ENCODE measurements around the gene ATXN3L. TPM values are rescaled to one million over a fixed set of nuclear protein-coding genes. Genes with fewer than 3 reads are reported as not detected.

The ATXN3L gene
- total RNA-seq, 5 donors from 2014 or later (not counting 1 experiment from before 2014, with no cell fraction given) = not detected

GRCh38 chrX:13323241-13323640 is 3.4 kb upstream of the ATXN3L start:
- CTCF ChIA-PET = interaction anchor here in 1 of 2 donors (0.5 kb wide), 1 partner anchor 159 kb away, joined by 4 read pairs; no protein-coding TSS in a partner anchor
- Mint-ChIP-seq H3K36me3 (no peaks in the 10 kb centered on the region), H3K4me1 (no peaks in the 10 kb centered on the region), H3K9me3 (peaks cover 0 to 12% (median 0%) of the 10 kb centered on the region in 3 donors), H3K4me3 (no peak overlapping the region), H3K27me3 (peaks cover 0 to 26% of the 10 kb centered on the region in 2 donors), H3K27ac (no peak overlapping the region)
- H3K4me1 ChIP-seq (ENCODE audit: control insufficient read depth in 1 of 2, extremely low read depth in 1 of 2, insufficient read depth in 2 of 2, low read length in 2 of 2) = no peaks in the 10 kb centered on the region
- POLR2A ChIA-PET = no interaction called here
- no CpG with 5 or more reads among the region's 1 CpG for WGBS (ENCODE audit: insufficient coverage)
- no peaks in the 10 kb centered on the region for H3K27me3 ChIP-seq (replicated peaks in 1 of 2; ENCODE audit: control insufficient read depth in 2 of 2, extremely low read depth in 1 of 2, insufficient read depth in 2 of 2, low read length in 1 of 2)
- H3K9me3 ChIP-seq = no peaks in the 10 kb centered on the region
- no peak overlapping the region for H3K4me3 ChIP-seq (ENCODE audit: control insufficient read depth in 1 of 2, extremely low read depth in 1 of 2, low read length in 1 of 2)
- H3K36me3 ChIP-seq (ENCODE audit: control insufficient read depth in 2 of 2, extremely low read depth in 1 of 2, insufficient read depth in 1 of 2, low read length in 1 of 2) = no peaks in the 10 kb centered on the region
- DNase-seq (no peak), ATAC-seq (replicated peaks in 1 of 4) (no peak)
- H3K27ac ChIP-seq (ENCODE audit: low read length) = no peak overlapping the region

- Mint-ChIP-seq H3K4me1 (no peaks in the 10 kb centered on the region), H3K27me3 (peaks cover 0 to 21% of the 10 kb centered on the region in 2 donors), H3K27ac (no peak overlapping the region), H3K4me3 (no peak overlapping the region), H3K9me3 (peaks cover 0 to 12% (median 0%) of the 10 kb centered on the region in 3 donors), H3K36me3 (no peaks in the 10 kb centered on the region)
- ChIA-PET POLR2A (no interaction called here), CTCF (no interaction called here)
- WGBS (ENCODE audit: insufficient coverage) = 60% methylated on average over 1 of the region's 6 CpGs
- Histone ChIP-seq H3K4me3 (ENCODE audit: control insufficient read depth in 1 of 2, extremely low read depth in 1 of 2, low read length in 1 of 2) (no peak overlapping the region), H3K27me3 (replicated peaks in 1 of 2; ENCODE audit: control insufficient read depth in 2 of 2, extremely low read depth in 1 of 2, insufficient read depth in 2 of 2, low read length in 1 of 2) (no peaks in the 10 kb centered on the region), H3K9me3 (no peaks in the 10 kb centered on the region), H3K4me1 (ENCODE audit: control insufficient read depth in 1 of 2, extremely low read depth in 1 of 2, insufficient read depth in 2 of 2, low read length in 2 of 2) (no peaks in the 10 kb centered on the region), H3K27ac (ENCODE audit: low read length) (no peak overlapping the region), H3K36me3 (ENCODE audit: control insufficient read depth in 2 of 2, extremely low read depth in 1 of 2, insufficient read depth in 1 of 2, low read length in 1 of 2) (no peaks in the 10 kb centered on the region)
- no peak for DNase-seq
- ATAC-seq (replicated peaks in 1 of 4) = no peak
Measured at GRCh38 chrX:13317366-13317765, 2.5 kb downstream of the ATXN3L start.

DNA sequence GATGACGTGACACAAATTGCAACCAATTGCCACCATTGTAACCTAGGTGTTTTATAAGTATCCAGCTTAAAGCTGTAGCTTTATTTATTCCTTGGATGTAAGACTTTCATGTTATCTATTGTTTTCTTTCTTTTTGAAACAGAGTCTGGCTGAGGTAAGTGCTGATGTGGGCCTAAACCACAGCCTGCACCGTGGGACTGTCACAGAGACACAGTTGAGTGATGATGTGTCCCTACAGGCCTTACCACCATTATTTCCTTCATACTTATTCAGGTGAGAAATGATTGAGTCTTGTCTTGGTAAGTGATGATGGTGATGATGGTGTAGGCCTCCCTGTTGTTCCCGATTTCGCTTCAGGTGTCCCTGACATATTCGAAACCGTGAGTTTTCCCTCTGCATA is 8.3 kb downstream of the ATXN3L start:
- H3K9me3 ChIP-seq = no peaks in the 10 kb centered on the region
- ChIA-PET POLR2A (no interaction called here), CTCF (no interaction called here)
- H3K27ac Mint-ChIP-seq = no peak overlapping the region
- no peaks in the 10 kb centered on the region for H3K4me1 ChIP-seq (ENCODE audit: control insufficient read depth in 1 of 2, extremely low read depth in 1 of 2, insufficient read depth in 2 of 2, low read length in 2 of 2)
- H3K4me3 ChIP-seq (ENCODE audit: control insufficient read depth in 1 of 2, extremely low read depth in 1 of 2, low read length in 1 of 2) = no peak overlapping the region
- no peaks in the 10 kb centered on the region for H3K36me3 Mint-ChIP-seq
- ATAC-seq (replicated peaks in 1 of 4) (no peak), DNase-seq (no peak)
- H3K36me3 ChIP-seq (ENCODE audit: control insufficient read depth in 2 of 2, extremely low read depth in 1 of 2, insufficient read depth in 1 of 2, low read length in 1 of 2) = no peaks in the 10 kb centered on the region
- no peaks in the 10 kb centered on the region for H3K27me3 ChIP-seq (replicated peaks in 1 of 2; ENCODE audit: control insufficient read depth in 2 of 2, extremely low read depth in 1 of 2, insufficient read depth in 2 of 2, low read length in 1 of 2)
- no peaks in the 10 kb centered on the region for H3K9me3 Mint-ChIP-seq
- peaks cover 0 to 8% of the 10 kb centered on the region in 2 donors for H3K27me3 Mint-ChIP-seq
- WGBS (ENCODE audit: insufficient coverage) = 100% methylated on average over 2 of the region's 6 CpGs
- no peaks in the 10 kb centered on the region for H3K4me1 Mint-ChIP-seq
- no peak overlapping the region for H3K27ac ChIP-seq (ENCODE audit: low read length)
- H3K4me3 Mint-ChIP-seq = no peak overlapping the region

GRCh38 chrX:13309631-13310030 is 10.2 kb downstream of the ATXN3L start:
- no peak for DNase-seq
- H3K9me3 ChIP-seq = no peaks in the 10 kb centered on the region
- no peaks in the 10 kb centered on the region for H3K27me3 ChIP-seq (replicated peaks in 1 of 2; ENCODE audit: control insufficient read depth in 2 of 2, extremely low read depth in 1 of 2, insufficient read depth in 2 of 2, low read length in 1 of 2)
- Mint-ChIP-seq H3K36me3 (no peaks in the 10 kb centered on the region), H3K4me3 (no peak overlapping the region), H3K9me3 (no peaks in the 10 kb centered on the region), H3K27ac (no peak overlapping the region), H3K27me3 (peaks cover 0 to 8% of the 10 kb centered on the region in 2 donors), H3K4me1 (no peaks in the 10 kb centered on the region)
- H3K36me3 ChIP-seq (ENCODE audit: control insufficient read depth in 2 of 2, extremely low read depth in 1 of 2, insufficient read depth in 1 of 2, low read length in 1 of 2) = no peaks in the 10 kb centered on the region
- no peaks in the 10 kb centered on the region for H3K4me1 ChIP-seq (ENCODE audit: control insufficient read depth in 1 of 2, extremely low read depth in 1 of 2, insufficient read depth in 2 of 2, low read length in 2 of 2)
- ChIA-PET CTCF (no interaction called here), POLR2A (no interaction called here)
- H3K27ac ChIP-seq (ENCODE audit: low read length) = no peak overlapping the region
- WGBS (ENCODE audit: insufficient coverage) = 80% methylated on average over 2 of the region's 3 CpGs
- ATAC-seq (replicated peaks in 1 of 4) = no peak
- no peak overlapping the region for H3K4me3 ChIP-seq (ENCODE audit: control insufficient read depth in 1 of 2, extremely low read depth in 1 of 2, low read length in 1 of 2)

DNA sequence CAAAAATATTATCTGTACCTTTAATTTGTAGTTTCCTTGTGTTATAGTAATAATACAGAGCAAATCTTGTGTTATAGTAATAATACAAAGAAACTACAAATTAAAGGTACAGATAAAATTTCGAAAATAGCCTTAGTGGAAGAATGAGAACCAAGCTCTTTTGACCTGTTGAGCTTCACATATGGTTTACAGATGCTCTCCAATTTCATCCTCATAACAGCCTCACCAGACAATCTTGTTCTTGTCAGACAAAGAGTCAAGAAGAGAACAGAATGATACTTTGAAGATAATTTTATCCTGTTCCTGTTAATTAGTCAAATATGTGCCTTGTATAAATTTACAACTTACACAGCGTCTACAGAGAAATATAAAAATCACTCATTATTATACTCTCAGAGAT is 12.8 kb downstream of the ATXN3L start:
- no peaks in the 10 kb centered on the region for H3K27me3 ChIP-seq (replicated peaks in 1 of 2; ENCODE audit: control insufficient read depth in 2 of 2, extremely low read depth in 1 of 2, insufficient read depth in 2 of 2, low read length in 1 of 2)
- ATAC-seq (replicated peaks in 1 of 4) (no peak), DNase-seq (no peak)
- Mint-ChIP-seq H3K36me3 (no peaks in the 10 kb centered on the region), H3K4me3 (no peak overlapping the region), H3K4me1 (peaks cover 0 to 9% (median 0%) of the 10 kb centered on the region in 3 donors), H3K27ac (no peak overlapping the region), H3K9me3 (peaks cover 0 to 4% (median 0%) of the 10 kb centered on the region in 3 donors), H3K27me3 (peaks cover 0 to 20% of the 10 kb centered on the region in 2 donors)
- H3K4me3 ChIP-seq (ENCODE audit: control insufficient read depth in 1 of 2, extremely low read depth in 1 of 2, low read length in 1 of 2) = no peak overlapping the region
- H3K4me1 ChIP-seq (ENCODE audit: control insufficient read depth in 1 of 2, extremely low read depth in 1 of 2, insufficient read depth in 2 of 2, low read length in 2 of 2) = no peaks in the 10 kb centered on the region
- no peaks in the 10 kb centered on the region for H3K36me3 ChIP-seq (ENCODE audit: control insufficient read depth in 2 of 2, extremely low read depth in 1 of 2, insufficient read depth in 1 of 2, low read length in 1 of 2)
- CTCF ChIA-PET = interaction anchor here in 1 of 2 donors (0.5 kb wide), 1 partner anchor 215 kb away, joined by 5 read pairs; no protein-coding TSS in a partner anchor
- WGBS (ENCODE audit: insufficient coverage) = no CpG with 5 or more reads among the region's 2 CpGs
- H3K27ac ChIP-seq (ENCODE audit: low read length) = no peak overlapping the region
- no peaks in the 10 kb centered on the region for H3K9me3 ChIP-seq
- POLR2A ChIA-PET = no interaction called here

GRCh38 chrX:13305108-13305507 is 14.7 kb downstream of the ATXN3L start:
- H3K4me1 Mint-ChIP-seq = peaks cover 0 to 22% (median 4%) of the 10 kb centered on the region in 3 donors
- Histone ChIP-seq H3K4me1 (ENCODE audit: control insufficient read depth in 1 of 2, extremely low read depth in 1 of 2, insufficient read depth in 2 of 2, low read length in 2 of 2) (no peaks in the 10 kb centered on the region), H3K4me3 (ENCODE audit: control insufficient read depth in 1 of 2, extremely low read depth in 1 of 2, low read length in 1 of 2) (no peak overlapping the region), H3K36me3 (ENCODE audit: control insufficient read depth in 2 of 2, extremely low read depth in 1 of 2, insufficient read depth in 1 of 2, low read length in 1 of 2) (no peaks in the 10 kb centered on the region), H3K27me3 (replicated peaks in 1 of 2; ENCODE audit: control insufficient read depth in 2 of 2, extremely low read depth in 1 of 2, insufficient read depth in 2 of 2, low read length in 1 of 2) (no peaks in the 10 kb centered on the region), H3K27ac (ENCODE audit: low read length) (no peak overlapping the region), H3K9me3 (no peaks in the 10 kb centered on the region)
- H3K27me3 Mint-ChIP-seq = peaks cover 0 to 17% of the 10 kb centered on the region in 2 donors
- POLR2A ChIA-PET = interaction anchor here in 1 of 2 donors (0.6 kb wide), 1 partner anchor 652 kb away, joined by 3 read pairs; no protein-coding TSS in a partner anchor
- WGBS (ENCODE audit: insufficient coverage) = no CpG with 5 or more reads among the region's 2 CpGs
- CTCF ChIA-PET = interaction anchor here in 1 of 2 donors (0.6 kb wide), 1 partner anchor 11 kb away, joined by 3 read pairs; no protein-coding TSS in a partner anchor
- no peak overlapping the region for H3K4me3 Mint-ChIP-seq
- no peak overlapping the region for H3K27ac Mint-ChIP-seq
- H3K9me3 Mint-ChIP-seq = peaks cover 0 to 4% (median 0%) of the 10 kb centered on the region in 3 donors
- H3K36me3 Mint-ChIP-seq = no peaks in the 10 kb centered on the region
- DNase-seq = no peak
- ATAC-seq (replicated peaks in 1 of 4) = no peak

DNA sequence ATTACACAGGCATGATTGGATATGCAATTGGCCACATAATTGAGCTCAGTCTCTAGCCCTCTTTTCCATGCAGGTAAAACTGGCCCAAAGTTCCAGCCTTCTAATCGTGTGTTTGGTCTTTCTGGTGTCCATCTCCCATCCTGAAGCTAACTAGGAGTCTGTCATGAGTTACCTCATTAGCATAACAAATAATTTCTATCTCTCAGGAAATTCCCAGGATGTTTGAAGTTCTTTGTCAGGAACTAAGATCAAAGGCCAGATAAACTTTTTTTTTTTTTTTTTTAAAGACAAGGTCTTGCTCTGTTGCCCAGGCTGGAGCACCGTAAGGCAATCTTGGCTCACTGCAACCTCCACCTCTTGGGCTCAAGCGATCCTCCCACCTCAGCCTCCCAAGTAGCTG is 15.8 kb downstream of the ATXN3L start:
- H3K36me3 Mint-ChIP-seq = no peaks in the 10 kb centered on the region
- CTCF ChIA-PET = no interaction called here
- POLR2A ChIA-PET = no interaction called here

More for the DNA sequence above, 15.8 kb downstream of the ATXN3L start:
- Histone ChIP-seq H3K27me3 (replicated peaks in 1 of 2; ENCODE audit: control insufficient read depth in 2 of 2, extremely low read depth in 1 of 2, insufficient read depth in 2 of 2, low read length in 1 of 2) (no peaks in the 10 kb centered on the region), H3K27ac (ENCODE audit: low read length) (no peak overlapping the region), H3K4me1 (ENCODE audit: control insufficient read depth in 1 of 2, extremely low read depth in 1 of 2, insufficient read depth in 2 of 2, low read length in 2 of 2) (no peaks in the 10 kb centered on the region), H3K9me3 (no peaks in the 10 kb centered on the region), H3K4me3 (ENCODE audit: control insufficient read depth in 1 of 2, extremely low read depth in 1 of 2, low read length in 1 of 2) (no peak overlapping the region), H3K36me3 (ENCODE audit: control insufficient read depth in 2 of 2, extremely low read depth in 1 of 2, insufficient read depth in 1 of 2, low read length in 1 of 2) (no peaks in the 10 kb centered on the region)
- Mint-ChIP-seq H3K9me3 (peaks cover 0 to 4% (median 0%) of the 10 kb centered on the region in 3 donors), H3K27ac (no peak overlapping the region), H3K4me1 (peaks cover 0 to 24% (median 4%) of the 10 kb centered on the region in 3 donors), H3K27me3 (peaks cover 0 to 18% of the 10 kb centered on the region in 2 donors), H3K4me3 (no peak overlapping the region)
- WGBS (ENCODE audit: insufficient coverage) = no CpG with 5 or more reads among the region's 3 CpGs
- ATAC-seq (replicated peaks in 1 of 4) (no peak), DNase-seq (no peak)

All from T-cell (primary cell).